Esophagus muscularis mucosa (tissue), 4 donors: ENCODE results near the gene NHSL1. TPM values are rescaled to one million over a fixed set of nuclear protein-coding genes. Genes with fewer than 3 reads are reported as not detected.

ENCODE experiments used
- DNase-seq: peaks from one replicate; pipeline ENCODE4 v3.0.0-alpha.2; 2017; ENCODE audit errors: extremely low spot score
- H3K27ac ChIP-seq, 4 donors: fragments of 200-600 bp; sonication (generic); replicated peaks in 1 of 4; 1 replicate in 3 of 4; 2 replicates in 1 of 4; pipeline ENCODE4 v1.5.1; 2016 to 2019; ENCODE audit warnings: mild to moderate bottlenecking in 1 of 4
- H3K27me3 ChIP-seq, 4 donors: fragments of 200-600 bp; sonication (generic); one replicate each; pipeline versions ENCODE4 v1.5.1 to v1.6.0; 2016 to 2019
- H3K36me3 ChIP-seq, 4 donors: fragments of 200-600 bp; sonication (generic); one replicate each; pipeline ENCODE4 v1.5.1; 2016 to 2019
- H3K4me1 ChIP-seq, 4 donors: fragments of 200-600 bp; sonication (generic); one replicate each; pipeline ENCODE4 v1.5.1; 2016 to 2019
- H3K4me3 ChIP-seq, 4 donors: fragments of 200-600 bp; sonication (generic); 1 replicate in 2 of 4; 2 replicates in 2 of 4; pipeline ENCODE4 v1.5.1; 2016 to 2019; ENCODE audit warnings: mild to moderate bottlenecking in 4 of 4, moderate library complexity in 1 of 4
- H3K9me3 ChIP-seq, 4 donors: fragments of 200-600 bp; sonication (generic); 1 replicate in 3 of 4; 2 replicates in 1 of 4; pipeline ENCODE4 v1.5.1; 2016 to 2019
- EP300 ChIP-seq: sonication (generic); formaldehyde crosslinking; IDR thresholded peaks from one replicate; pipeline ENCODE4 v1.6.1; 2017; ENCODE audit warnings: antibody characterized with exemption
- POLR2A ChIP-seq: fragments of 450-650 bp; IDR thresholded peaks from one replicate; pipeline ENCODE4 v1.6.1; 2017; ENCODE audit warnings: antibody characterized with exemption, moderate library complexity, mild to moderate bottlenecking, low read depth
- POLR2AphosphoS5 ChIP-seq, 2 donors: sonication (generic); formaldehyde crosslinking; IDR thresholded peaks; one replicate each; pipeline ENCODE4 v1.6.1; 2017; ENCODE audit warnings: antibody characterized with exemption in 2 of 2
- WGBS: methylation state at CpG from one replicate; pipeline ENCODE4 v1.1.5; 2018; 5-methylcytosine and 5-hydroxymethylcytosine counted together
- intact Hi-C: fragments of 100-400 bp; cut with DNase I; formaldehyde crosslinking; loops from one replicate; pipeline ENCODE4 v1.15.1; 2023
- total RNA-seq, 4 donors: library from RNA; depleted of rRNA; stranded (reverse); fragments of >200 nt; gene quantifications; one replicate each; pipeline versions ENCODE4 v1.1.0 to v1.2.1, GENCODE V29; 2016
- TF ChIP-seq, protein P1 (sequence below), 3 experiments: fragments of 200-600 bp in 2 of 3; fragments of 450-650 bp in 1 of 3; sonication (generic) in 2 of 3; IDR thresholded peaks; one replicate each; pipeline ENCODE4 v1.5.1; 2017 to 2019; ENCODE audit warnings: antibody characterized with exemption in 3 of 3, mild to moderate bottlenecking in 2 of 3, moderate library complexity in 1 of 3

The NHSL1 gene
- total RNA-seq, 4 donors from 2014 or later = 8.6 to 15.6 (median 11.7) TPM

DNA sequence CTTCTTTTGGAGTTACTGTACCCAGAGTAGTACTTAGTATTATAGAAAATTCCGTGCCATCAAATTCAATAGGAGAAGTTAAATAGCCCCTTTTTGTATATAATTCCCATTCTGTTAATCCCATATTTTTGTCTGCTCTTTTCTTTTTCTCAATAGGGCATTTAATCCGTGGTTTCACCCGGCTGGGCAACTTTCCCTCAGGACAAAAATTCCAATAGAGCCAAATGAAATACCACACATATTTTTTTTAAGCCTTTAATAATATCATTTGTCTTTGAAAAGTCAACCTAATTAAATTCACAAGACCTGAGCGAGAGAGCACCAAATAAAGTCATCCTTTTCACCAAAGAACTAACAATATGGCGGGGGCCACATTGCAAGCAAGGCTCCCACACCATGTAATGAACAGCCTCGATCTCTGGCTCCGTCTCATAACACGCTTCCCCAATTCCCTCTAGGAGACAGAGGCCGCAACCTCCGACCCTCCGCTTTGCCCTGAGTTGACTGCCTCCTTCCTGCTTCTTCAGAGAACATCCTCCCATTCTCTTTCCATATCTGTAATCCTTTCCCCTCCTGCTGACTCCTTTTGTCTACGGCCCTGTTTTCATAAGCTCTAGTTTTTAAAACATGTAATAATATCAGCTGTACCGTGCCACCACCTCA, 13.6 kb downstream of the NHSL1 start:
- intact Hi-C loops = no loop called here
- peak overlapping the region; percentile 48 to 62 (median 59) for H3K27ac ChIP-seq
- peaks cover 17 to 38% (median 32%) of the 10 kb centered on the region in 4 donors for H3K4me1 ChIP-seq
- WGBS = 79% methylated on average over 13 of the region's 13 CpGs
- no peaks in the 10 kb centered on the region for H3K27me3 ChIP-seq
- H3K36me3 ChIP-seq = no peaks in the 10 kb centered on the region
- H3K4me3 ChIP-seq = peak overlapping the region in 1 of 4 donors; percentile 42
- DNase-seq = no peak
- TF ChIP-seq, protein P1, sequence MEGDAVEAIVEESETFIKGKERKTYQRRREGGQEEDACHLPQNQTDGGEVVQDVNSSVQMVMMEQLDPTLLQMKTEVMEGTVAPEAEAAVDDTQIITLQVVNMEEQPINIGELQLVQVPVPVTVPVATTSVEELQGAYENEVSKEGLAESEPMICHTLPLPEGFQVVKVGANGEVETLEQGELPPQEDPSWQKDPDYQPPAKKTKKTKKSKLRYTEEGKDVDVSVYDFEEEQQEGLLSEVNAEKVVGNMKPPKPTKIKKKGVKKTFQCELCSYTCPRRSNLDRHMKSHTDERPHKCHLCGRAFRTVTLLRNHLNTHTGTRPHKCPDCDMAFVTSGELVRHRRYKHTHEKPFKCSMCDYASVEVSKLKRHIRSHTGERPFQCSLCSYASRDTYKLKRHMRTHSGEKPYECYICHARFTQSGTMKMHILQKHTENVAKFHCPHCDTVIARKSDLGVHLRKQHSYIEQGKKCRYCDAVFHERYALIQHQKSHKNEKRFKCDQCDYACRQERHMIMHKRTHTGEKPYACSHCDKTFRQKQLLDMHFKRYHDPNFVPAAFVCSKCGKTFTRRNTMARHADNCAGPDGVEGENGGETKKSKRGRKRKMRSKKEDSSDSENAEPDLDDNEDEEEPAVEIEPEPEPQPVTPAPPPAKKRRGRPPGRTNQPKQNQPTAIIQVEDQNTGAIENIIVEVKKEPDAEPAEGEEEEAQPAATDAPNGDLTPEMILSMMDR (IDR thresholded peaks at IDR 0.05) = no peak
- TF ChIP-seq POLR2AphosphoS5 (IDR thresholded peaks at IDR 0.05) (no peak), POLR2A (no peak), EP300 (no peak)
- no peaks in the 10 kb centered on the region for H3K9me3 ChIP-seq

DNA sequence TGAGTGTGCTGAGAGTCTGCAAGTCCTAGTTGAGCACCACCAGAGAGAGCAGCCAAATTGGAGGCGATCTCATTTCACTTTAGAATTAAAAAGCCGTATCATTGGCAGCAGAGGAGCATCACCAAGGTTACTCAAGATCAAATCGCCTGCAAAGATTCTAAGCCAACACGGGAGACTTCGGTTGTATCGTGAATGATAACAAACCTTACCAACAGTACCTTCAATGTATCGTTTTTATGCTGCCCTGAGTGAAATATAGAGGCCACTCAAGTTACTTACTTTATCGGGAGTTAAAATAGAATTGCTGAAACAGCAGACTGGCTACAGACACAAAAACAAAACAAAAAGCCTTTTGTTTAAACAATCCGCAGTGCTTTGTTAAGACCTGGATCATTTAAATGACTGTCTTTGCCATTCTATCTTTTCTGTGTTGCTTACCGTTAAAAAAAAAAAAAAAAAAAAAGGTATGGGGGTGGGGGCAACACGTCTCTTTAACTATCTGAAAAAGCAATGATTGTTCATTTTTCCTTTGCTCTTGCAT, 14.2 kb downstream of the NHSL1 start:
- 29% methylated on average over 11 of the region's 11 CpGs for WGBS
- peak overlapping the region; percentile 48 to 62 (median 59) for H3K27ac ChIP-seq

DNA sequence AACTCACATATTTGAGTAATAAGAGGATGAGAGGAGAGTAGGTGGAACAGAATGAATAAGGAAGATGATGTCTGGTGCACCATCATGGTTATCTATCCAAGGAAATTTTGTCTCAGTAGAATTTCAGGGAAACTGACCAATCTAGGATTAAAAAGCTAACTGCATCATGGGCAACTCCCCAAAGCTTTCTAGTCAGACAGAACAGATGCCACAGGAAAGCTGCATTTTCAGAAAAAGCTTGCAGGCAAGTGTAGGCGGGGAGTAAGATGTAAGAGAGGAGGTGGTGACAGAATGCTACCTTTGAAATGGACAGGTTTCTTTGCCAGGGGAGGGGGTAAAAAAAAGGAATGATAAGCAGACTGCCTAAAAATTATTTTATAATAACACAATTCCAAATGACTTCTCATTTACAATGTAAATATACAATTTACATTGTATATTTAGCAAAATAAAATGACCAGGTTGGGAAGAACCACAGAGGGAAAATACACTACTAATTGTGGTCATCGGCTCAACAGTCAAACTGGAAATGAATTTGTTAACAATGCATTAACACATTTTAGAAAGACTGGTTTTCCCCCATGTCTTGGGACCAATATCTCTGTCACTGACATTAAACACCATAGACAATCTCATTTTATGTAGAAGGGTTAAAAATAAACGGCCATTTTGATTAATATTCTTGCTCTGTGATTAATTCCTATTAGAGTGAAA, 15.1 kb downstream of the NHSL1 start:
- TF ChIP-seq POLR2AphosphoS5 (IDR thresholded peaks at IDR 0.05) (no peak), POLR2A (no peak), EP300 (no peak)
- TF ChIP-seq, protein P1 (IDR thresholded peaks at IDR 0.05) = no peak
- Histone ChIP-seq H3K36me3 (no peaks in the 10 kb centered on the region), H3K27me3 (no peaks in the 10 kb centered on the region), H3K4me3 (no peak overlapping the region), H3K27ac (peak overlapping the region; percentile 16 to 60 (median 53)), H3K4me1 (peaks cover 17 to 30% (median 26%) of the 10 kb centered on the region in 4 donors), H3K9me3 (no peaks in the 10 kb centered on the region)
- no peak for DNase-seq
- WGBS = 86% methylated on average over 3 of the region's 3 CpGs
- intact Hi-C loops = no loop called here

More for the DNA sequence above, 14.2 kb downstream of the NHSL1 start:
- no peaks in the 10 kb centered on the region for H3K9me3 ChIP-seq
- DNase-seq = no peak
- intact Hi-C loops = no loop called here
- H3K4me3 ChIP-seq = peak overlapping the region; percentile 29 to 42 (median 32)
- TF ChIP-seq, protein P1 (IDR thresholded peaks at IDR 0.05) = no peak
- TF ChIP-seq POLR2A = no peak
- TF ChIP-seq POLR2AphosphoS5 (IDR thresholded peaks at IDR 0.05) = no peak
- no peak for TF ChIP-seq EP300
- no peaks in the 10 kb centered on the region for H3K27me3 ChIP-seq
- peaks cover 17 to 31% (median 27%) of the 10 kb centered on the region in 4 donors for H3K4me1 ChIP-seq
- no peaks in the 10 kb centered on the region for H3K36me3 ChIP-seq

DNA sequence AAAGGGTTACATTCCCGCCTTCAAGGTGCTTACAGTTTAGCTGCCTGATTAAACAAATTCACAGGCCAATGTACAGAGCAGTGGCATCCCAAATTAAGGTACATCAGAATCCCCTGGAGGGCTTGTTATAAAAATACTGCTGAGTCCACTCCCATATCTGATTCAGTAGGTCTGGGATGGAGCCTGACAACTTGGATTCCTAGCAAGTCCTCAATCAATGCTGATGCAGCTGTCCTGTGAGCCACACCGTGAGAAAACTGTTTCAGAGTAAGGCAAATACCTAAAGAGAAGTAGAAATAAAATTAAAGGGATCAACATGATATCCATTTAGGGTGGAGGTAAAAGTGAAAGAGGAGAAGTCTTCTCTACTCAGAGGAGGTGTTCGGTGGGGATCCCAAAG, 16.5 kb downstream of the NHSL1 start:
- DNase-seq = peak; percentile 39
- Histone ChIP-seq H3K27ac (peak overlapping the region in 2 of 4 donors; percentile 16 to 60), H3K9me3 (no peaks in the 10 kb centered on the region), H3K27me3 (no peaks in the 10 kb centered on the region), H3K4me1 (peaks cover 17 to 30% (median 26%) of the 10 kb centered on the region in 4 donors), H3K36me3 (no peaks in the 10 kb centered on the region), H3K4me3 (no peak overlapping the region)
- intact Hi-C loops = no loop called here
- TF ChIP-seq, protein P1 (IDR thresholded peaks at IDR 0.05) = no peak
- TF ChIP-seq EP300 (no peak), POLR2AphosphoS5 (IDR thresholded peaks at IDR 0.05) (no peak), POLR2A (no peak)
- 82% methylated on average over 3 of the region's 3 CpGs for WGBS
